Measurements from ENCODE around the gene STS.
"Not testable (repeated sequence)": the region's sequence is repeated elsewhere in the genome, so short reads cannot be mapped to it uniquely, and the experiment has no call there.

Gene STS

DNA sequence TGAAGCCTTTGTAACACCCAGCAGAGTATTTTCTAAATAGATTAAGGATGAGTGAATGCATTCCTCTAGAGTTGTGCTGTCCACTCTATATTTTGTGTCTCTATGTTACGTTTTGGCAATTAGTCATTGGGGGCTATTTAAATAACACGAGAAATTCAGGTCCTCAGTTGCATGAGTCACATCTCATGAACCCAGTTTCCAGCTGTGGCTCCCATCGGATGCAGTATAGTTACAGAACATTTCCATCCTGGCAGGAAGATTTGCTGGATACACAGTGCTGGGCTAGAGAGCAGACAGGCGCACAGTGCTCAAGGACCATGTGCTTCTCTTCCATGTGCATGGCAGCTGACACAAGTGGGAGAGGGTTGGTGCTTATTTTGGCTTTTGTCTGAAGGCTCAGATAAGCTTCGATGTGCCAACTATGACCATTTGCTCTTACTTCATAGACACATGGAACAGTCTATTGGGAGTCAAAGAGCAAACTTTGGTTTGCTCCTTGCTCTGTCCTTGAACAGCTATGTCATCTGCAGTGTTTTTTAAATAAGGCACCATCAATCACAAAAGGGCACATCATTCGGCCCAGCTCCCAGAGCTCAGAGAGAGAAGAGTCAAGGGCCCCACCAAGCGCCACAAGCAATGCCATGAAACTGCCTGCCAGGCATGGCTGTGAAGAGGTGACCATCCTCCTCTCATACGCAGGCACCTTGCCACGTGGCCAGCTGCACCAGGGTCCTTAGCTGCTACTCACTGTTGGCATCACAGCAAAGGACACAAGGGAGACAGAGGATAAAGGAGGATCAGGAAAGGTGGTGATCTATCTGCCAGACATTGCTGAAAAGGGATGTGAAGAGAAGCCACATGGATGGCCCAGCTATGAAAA, 8.1 kb upstream of the STS start:
- no peak for DNase-seq

DNA sequence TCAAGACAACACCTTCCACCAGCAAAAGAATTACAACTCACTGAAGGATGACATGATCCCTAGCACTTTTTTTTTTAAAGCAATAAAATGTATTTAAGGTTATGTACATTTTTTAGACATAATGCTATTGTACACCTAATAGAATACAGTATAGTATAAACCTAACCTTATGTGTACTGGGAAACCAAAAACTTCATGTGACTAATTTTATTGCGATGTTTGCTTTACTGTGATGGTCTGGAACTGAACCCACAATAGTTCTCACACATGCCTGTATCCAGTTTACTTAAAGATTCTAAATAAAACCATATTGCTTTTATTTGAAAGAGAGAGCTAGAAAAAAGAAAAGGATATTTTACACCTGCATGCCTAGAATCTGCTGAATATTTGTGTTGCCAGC, 4.4 kb upstream of the STS start:
- DNase-seq, result no peak

DNA sequence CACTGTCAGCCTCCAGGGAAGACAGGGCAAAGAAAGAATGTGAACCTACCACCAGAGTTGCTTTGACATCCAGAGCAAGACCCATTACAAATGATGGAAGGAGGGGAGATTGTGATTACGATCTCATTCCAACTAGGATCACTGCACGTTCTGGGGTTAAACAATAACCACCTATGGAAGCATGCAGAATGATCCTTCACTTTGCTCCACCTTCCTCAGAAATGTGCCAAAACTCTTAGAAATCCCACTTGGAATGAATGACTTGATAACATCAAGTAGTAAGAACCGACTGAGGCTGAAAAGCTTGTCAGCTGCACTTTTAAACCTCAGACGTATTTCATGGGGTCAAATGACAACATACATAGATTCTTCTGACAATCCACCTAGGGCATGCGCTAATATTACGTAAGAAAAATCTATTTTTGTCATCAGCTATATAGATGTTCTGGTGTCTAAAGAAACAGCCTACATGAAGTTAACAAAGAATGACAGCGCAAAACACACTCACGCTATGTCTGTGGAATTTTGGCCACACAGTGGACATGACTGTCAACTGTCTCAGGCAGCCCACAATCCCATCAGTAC, 3.5 kb upstream of the STS start:
- no peak for DNase-seq

DNA sequence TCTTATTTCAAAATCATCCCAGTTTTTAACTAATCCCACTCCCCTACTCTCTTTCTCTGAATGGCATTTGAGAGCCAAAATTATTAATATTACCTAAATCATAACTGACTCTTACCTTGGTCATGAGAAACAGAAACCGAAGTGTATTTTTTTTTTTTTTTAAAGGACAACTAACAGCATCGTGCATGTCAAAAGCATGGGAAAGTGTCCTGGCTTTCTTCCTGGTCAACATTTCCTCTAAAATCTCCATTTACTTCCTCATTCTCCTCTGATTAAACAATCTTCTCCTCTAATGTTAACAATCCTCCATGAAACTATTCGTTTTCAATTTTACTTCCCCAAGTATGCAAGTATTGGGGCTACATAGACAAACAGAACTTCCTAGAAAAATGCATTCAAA, 2.1 kb upstream of the STS start:
- no peak for DNase-seq

DNA sequence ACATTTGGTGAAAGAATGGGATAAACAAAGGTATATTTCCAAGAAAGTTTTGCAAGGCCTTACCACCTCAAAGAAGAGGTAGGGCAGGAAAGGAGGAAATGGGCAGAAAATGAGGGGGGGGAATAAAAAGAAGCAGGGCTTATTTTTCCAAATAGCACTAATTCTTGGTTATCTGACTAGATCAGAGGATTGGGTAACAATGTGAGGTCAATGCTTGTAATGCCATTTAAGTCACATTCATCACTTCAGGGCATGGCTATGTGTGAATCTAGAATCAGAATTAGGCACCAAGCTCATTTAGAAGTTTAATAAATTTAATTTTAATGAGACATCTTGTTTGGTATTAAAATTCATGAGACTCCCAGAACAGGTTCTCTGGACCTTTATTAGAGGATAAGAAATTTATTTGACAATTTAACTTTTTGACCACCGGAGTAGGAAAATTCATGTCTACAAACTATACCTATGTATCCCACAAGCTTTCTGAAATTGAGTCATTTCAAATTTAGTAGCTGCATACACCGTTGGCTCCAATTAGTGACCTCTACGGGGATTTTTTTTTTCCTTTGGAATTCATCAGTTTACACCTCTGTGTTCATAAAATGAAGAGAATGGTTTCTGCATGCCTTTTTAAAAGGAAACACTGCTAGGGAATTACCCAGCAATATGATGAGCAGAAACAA, 1.4 kb upstream of the STS start:
- DNase-seq, result no peak

DNA sequence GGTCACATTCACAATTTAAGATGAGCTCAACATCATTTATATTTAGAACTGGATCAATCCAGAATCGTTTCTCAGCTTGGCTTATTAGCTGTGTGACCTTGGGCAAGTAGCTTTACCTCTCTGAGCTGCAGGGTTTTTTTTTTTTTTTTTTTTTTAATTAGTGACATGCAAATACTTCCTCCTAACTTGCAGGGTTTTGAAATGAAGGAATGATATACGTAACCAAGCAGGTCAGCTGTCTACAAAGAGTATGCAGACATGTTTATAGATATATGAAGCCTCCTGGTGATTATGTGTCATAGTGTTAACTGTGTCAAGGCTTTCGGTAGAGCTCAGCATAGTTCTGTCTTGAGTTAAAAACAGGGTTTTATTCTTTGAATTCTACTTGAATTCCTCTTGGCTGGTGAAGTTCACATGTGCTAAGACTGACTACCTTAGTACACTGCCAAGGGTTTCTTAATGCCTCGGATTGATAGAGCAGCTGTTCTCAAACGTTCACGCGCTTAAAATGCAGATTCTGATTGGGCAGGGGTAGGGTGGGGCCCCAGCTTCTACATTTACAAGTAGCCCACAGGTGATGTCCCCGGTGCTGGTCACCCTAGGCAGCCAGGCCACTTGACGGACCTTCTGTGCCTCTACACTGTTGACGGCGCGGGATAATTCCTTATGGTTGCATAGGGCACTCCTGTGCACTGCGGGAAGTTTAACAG, 654 bp upstream of the STS start:
- no peak for DNase-seq

DNA sequence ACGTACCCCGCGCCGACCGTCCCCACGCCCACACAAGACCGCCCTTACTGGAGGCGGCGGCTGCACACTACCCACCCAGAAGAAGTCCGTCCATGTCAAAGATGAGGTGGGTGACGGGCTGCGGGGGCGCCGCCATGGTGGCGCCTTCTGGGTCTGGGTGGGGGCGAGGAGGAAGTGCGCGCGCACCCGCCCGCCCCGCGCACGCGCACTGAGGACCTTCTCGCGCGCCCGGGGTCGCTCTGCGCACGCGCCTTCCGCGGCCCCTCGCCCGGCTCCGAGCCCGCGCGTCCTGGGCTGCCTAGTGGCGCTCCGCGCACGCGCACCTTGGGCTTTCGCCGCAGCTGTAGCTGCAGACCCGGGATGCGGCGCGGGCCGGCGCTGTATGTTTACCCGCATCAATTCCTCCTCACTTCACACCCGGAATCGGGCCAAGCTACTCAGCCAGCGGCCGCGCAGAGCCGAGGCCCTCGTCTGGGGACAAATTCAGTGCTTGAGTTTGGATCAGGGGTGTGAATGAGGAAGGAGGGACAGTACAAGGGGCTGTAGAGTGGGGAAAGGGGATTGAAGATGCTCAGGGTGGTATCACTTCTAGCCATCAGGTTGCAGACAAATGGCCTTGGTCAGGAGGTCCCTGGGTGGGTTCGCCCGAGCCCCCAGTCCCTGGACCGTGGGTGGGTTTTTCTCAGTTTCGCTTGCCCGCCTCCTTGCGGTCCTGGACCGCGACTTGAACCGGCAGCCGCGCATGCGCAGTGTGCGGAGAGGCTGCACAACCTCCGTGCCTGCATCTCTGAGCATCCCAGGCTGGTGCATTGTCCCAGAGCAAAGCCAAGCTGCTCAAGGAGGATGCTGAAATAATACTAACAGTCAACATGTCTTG, 704 bp downstream of the STS start, which contains the start of gene PUDP:
Gene PUDP, minus strand, starts transcription at position 176 of the 877 bp plus-strand sequence. Its CDS starts 40 bp downstream, at position 136.
- DNase-seq, result peak; percentile 68

DNA sequence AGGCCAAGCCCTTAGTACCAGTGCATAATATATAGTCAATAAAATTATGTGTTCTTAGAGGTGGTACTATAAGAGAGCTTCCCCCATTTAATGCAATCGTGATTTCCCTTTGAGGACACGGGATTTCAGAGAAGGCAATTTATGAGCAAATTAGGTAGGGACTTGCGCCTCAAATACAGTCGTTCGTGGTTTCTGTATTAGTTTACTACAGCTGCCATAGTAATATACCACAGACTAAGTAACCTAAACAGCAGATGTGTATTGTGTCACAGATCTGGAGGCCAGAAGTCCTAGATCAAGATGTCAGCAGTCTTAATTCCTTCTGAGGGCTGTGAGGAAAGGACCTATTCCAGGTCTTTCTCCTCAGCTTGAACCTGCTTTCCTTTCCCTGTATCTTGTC, 1.9 kb downstream of the STS start:
- DNase-seq, result no peak

DNA sequence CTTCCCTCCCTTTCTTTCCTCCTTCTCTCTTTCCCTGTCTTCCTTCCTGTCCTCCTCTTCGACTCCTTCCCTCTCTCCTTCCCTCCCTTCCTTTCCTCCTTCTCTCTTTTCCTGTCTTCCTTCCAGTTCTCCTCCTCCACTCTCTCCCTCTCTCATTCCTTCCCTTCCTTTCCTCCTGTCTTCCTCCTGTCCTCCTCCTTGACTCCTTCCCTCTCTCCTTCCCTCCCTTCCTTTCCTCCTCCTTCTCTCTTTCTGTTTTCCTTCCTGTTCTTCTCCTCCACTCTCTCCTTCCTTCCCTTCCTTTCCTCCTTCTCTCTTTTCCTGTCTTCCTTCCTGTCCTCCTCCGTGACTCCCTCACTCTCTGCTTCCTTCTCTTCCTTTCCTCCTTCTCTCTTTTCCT, 5.7 kb downstream of the STS start:
- no peak for DNase-seq

DNA sequence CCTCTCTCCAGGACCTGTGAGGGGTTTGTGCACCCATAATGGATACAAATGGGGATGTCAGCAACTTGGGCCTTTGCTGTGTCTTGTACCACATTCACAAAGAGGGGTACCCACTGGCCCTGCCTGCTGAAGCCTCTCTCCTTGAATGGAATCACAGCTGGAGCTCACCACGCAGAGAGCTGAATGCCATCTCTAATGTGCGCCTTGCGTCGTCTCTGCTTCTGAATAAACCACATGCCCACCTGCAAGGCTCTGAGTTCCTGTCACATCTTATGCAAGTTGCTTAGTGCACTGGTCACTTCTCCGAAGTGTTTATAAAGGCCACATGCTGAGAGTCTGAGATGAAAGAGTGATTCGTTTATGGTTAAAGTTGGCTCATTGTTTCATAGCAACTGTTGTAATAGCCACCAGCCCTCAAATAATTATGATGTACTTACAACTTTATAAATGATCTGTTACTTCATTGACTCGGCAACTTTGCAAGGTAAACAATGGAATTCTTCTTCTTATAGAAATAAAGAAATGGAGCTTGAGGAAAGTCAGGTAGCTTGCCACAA, 6.6 kb downstream of the STS start:
- DNase-seq, result no peak

DNA sequence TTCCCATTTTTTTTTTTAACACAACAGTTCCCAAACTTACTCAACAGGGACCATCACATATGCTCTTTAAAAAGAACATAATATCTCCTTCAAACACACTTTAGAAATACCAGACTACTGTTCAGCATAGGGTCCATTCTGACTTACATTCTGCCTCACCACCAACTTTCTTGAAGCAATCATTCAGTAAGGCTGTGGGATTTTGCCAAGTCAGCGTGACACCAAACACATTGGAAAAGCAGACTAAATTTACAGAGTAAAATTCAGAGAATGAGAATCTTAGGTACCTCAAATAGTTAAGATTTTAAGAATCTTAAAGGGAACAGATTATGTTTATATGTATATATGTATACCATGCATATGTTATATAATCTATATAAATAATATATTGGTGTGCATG, 7.7 kb downstream of the STS start:
- DNase-seq, result no peak

DNA sequence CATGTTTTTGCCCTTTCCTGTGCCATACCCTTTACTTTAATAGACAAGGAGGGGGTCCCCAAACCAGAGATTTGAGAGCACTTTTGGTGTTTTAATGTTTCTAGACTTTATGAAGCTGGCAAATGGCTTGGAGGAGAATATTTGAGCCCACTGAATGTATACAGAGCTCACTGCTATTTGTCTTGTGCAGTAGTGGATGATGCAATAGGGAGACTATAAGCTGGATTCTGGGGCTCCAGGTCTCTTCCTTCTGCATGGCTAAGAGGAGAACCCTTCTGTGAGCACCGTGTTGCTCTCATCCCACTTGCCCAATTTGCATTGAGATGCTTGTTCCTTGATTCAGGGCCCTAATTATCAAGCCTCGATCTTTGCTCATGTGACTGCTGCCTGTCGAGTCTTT, 9.4 kb downstream of the STS start:
- no peak for DNase-seq

DNA sequence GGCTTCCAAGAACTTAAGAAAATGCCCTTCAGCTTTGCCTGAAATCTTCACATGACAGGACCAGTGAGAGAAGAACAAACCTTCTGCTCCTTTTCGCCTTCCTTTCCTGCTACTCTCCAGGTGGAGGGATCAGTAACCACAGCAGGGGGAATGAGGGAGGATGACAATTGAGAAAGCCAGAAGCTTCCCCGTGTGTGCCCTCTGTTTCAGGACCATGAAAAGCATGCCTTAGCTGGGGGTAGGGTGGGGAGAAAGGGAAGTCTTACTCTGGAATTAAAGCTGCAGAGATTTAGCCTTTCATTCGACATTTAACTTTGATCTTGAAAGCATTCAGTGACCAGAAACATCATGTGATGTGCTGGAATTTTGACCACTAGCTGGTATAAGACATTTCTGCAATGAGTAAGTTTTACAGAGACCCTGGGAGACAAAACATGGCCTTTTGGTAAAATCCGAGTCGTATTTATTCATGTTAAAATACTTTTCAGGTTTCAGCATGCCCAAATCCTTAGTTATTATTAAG, 11.0 kb downstream of the STS start:
- no peak for DNase-seq

DNA sequence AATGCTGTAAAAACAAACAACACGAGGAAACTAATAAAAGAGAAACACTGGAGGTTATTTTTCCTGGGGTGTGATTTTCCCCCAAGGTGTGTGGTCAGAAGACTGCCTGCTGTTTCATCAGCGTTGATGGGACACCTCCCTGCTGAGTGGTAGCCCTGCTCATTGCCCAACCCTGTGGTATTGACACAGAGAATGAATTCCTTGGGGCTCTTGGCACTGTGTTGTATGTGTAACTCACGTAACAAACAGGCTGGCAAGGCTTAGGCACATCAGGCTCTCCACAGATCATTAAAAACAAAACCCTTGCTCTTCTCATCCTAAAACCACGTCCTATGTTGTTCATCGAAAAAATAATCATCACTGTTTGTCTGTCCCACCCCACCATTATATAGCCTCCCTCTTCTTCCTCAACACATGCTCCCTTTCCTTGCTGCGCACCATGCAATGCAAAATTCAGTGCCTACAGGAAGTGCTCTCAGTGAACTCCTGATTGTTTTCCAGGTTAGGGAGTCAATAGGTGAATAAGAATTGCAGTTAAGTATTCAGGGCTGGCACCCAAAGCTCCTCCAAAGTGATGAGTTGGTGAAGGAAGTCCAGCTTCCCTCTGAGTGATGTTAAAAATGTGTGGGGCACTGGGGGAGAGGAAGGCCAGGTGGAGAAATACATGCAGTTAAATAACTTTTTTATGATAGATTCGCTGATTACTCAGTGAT, 11.8 kb downstream of the STS start:
- no peak for DNase-seq

DNA sequence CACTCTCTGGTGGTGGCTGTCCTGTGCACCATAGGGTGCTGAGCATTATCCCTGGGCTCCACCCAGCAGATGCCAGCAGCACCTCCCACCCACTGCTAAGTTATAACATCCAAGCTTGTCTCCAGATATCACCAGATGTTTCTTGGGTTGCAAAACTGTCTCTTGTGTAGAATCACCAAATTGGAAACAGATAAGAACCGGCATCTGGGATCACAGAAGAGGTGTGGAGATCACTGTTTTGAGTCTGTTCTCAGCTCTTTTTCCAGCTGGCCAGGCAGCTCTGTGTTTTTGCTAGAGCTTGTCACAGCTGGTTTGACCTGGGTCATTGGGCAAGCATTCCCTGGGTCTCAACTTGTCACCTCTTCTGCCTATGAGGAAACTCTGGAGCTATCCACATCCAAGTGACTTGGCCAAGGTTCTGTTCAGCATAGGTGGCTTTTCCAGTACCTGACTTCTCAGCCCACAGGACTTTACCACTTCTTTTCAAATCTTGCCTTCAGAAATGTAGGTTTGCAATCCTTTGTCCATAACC, 15.7 kb downstream of the STS start:
- DNase-seq, result no peak

DNA sequence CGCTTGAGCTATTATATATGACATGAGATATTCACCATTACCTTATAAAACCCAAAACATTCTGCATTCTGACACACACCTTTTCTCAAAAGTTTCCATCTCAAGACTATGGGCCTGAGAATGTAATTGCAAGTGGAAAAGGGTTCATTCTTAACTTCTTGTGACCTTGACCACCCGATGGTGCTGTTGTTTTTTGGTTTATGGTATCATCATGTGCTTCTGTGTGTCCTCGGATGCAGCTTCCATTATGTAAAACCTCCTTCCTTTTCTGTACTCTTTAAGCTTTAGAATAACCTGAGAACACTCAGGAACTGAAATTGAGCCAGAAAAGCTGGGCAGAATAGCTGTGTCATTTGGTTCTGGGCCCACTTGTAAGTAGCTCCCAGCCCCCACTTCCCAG, 16.7 kb downstream of the STS start:
- DNase-seq, result no peak

DNA sequence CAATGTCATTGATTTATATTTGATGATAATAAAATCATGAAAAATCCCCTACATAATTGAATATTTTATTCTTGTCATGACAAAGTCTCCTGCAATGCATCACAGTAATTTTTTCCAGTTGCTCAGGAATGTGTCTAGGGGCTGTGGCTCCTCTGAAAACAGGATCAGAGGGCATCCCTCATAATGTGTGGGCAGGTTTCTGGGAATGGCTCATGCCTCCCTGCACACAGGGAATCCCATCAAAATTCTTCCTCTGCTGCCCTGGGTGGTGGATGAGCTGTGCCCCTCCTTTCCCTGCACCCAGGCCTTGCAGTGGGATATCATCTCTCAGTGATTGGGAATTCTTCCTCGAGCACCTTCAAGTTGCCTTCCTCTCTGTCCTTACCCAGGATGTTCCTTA, 20.9 kb downstream of the STS start:
- no peak for DNase-seq

DNA sequence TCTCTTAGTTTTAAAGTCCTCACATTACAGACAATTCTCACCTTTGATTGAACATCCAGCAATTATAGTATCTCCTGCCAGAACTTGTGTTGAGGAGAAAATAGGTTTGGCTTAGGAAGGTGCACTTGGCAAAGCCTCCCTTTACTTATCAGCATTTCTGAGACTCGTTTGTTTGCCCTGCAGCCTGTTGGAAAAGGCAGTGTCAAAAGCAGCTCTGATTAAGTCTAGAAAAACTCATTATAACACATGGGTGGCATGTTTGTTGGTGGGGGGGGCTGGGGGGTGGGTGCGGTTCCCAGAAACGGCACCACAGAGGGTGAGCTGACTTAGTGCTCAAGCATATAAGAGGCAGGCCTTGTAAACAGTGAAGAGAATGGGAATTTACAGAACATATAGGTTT, 22.1 kb downstream of the STS start:
- no peak for DNase-seq

DNA sequence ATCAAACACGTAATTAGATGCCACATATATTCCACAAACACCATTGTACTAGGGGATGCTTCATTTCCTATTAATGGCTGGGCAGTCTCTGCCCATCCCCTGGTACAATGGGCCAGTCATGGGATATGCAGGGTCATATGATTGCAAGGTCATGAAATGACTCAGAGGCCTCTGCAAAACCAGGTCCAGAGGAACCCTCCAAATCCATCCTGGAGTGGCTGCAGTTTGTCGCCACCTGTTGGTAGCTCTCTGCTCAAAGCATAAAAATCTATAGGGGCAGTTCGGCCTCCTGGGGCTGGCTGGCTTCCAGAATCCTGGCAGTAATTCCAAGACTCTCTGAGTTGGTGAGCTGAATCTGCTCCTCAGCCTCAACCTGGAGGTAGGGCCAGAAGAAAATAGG, 23.4 kb downstream of the STS start:
- DNase-seq, result no peak

DNA sequence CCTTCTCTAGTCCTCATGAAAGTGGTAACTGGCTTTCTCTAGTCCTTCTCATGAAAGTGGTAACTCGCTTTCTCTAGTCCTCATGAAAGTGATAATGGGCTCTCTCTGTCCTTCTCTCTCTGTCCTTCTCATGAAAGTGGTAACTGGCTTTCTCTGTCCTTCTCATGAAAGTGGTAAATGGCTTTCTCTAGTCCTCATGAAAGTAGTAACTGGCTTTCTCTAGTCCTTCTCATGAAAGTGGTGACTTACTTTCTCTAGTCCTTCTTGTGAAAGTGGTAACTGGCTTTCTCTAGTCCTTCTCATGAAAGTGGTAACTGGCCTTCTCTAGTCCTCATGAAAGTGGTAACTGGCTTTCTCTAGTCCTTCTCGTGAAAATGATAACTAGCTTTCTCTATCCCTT, 31.3 kb downstream of the STS start:
- not testable (repeated sequence) for DNase-seq

DNA sequence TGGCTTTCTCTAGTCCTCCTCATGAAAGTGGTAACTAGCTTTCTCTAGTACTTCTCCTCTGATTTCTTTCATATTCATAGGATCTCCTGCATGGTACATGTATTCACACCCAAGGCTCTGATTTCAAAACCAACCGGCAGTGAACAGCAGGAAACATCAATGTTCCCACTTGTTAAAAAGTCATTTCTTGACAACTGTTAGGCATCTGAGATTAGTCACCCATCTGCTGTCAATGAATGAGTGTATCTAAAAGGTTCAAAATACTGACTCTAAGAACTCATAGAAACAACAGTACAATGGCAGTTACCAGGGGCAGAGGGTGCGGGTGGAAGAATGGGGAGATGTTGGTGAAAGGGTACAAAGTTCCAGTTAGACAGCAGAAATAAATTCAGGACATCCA, 31.9 kb downstream of the STS start:
- DNase-seq, result no peak

Data from NCI-H2107 (cell line).